Femur (tissue), 1 donor: ENCODE data around the gene GJB3.
A peak's percentile ranks its signal among the peaks of the same experiment; 100 is the strongest.
"Not testable (repeated sequence)": the region's sequence is repeated elsewhere in the genome, so short reads cannot be mapped to it uniquely, and the experiment has no call there.

Experiments used
- DNase-seq: peaks from one replicate; pipeline ENCODE4 v3.0.0-alpha.2; 2017

Gene GJB3

DNA sequence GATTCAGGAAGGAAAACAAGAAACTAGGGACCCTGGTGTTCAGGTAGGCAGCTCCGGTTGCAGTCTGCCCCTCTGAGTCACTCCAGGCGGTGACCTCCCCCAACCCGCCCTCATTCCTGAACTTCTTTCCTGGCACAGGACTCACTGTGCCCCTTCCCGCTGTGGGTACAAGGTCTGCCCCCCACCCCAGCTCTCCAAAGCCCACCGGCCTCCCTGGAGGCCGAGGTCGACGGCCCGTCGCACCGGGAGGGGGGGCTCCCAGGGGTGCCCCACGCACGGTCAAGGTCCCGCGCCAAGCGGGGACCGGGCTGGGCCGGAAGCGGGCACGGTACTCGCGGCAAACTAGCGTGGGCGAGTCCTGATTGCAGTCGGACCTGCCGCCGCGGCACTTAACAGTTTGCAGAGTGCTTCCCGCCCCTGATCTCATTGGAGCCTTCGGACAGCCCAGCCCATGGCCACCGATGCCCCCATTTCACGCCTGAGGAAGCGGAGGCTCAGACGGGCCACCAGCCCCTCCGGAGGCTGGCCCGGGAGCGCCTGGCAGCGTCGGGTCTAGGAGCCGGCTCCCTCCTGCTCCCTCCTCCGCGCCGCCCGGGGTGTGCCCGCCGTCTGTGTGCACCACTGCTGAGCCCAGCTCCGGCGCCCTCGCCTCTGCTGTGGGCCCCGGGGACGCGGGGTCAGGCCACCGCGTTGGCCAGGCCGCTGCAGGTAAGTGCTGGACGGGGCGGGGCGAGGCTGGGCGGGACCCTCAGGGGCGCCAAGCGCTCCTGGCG lies at the start of gene GJB3:
GJB3 (plus strand) TSS at position 144 of the 773 bp plus-strand sequence. CDS start 3,549 bp downstream, outside the sequence.
- no peak for DNase-seq

DNA sequence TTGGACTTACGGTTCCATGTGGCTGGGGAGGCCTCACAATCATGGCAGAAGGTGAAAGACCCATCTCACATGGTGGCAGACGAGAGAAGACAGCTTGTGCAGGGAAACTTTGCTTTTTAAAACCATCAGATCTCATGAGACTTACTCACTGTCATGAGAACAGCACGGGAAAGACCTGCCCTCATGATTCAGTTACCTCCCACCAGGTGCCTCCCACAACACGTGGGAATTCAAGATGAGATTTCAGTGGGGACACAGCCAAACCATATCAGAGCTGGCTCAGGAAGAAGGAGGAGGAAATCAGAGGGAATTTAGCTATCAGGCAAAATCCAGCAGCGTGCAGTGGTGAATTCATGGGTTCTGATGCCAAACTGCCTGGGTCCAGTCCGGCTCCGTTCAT lies 48.2 kb upstream of the GJB3 start:
- not testable (repeated sequence) for DNase-seq

DNA sequence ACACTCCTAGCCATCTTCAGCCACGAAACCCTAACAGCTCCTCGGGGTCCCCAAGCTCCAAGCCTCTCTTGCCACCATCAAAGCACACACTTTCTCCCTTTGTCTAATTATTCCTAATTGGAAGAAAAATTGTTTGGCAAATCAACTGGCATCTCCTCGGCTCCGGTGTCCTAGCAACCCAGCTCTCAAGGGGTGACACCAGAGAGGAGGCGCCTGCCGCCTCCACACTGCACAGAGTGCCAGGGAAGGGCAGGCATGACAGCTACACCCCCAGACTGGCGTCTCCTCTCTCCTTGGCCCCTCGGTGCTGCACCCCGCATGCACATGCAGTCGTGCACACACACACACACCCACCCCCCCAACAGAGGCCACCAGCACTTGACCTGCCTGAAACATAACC lies 44.3 kb upstream of the GJB3 start:
- DNase-seq, result no peak

GRCh38 chr1:34737236-34737635 lies 43.8 kb upstream of the GJB3 start:
- not testable (repeated sequence) for DNase-seq

GRCh38 chr1:34739613-34740012 lies 41.4 kb upstream of the GJB3 start:
- DNase-seq, result no peak

DNA sequence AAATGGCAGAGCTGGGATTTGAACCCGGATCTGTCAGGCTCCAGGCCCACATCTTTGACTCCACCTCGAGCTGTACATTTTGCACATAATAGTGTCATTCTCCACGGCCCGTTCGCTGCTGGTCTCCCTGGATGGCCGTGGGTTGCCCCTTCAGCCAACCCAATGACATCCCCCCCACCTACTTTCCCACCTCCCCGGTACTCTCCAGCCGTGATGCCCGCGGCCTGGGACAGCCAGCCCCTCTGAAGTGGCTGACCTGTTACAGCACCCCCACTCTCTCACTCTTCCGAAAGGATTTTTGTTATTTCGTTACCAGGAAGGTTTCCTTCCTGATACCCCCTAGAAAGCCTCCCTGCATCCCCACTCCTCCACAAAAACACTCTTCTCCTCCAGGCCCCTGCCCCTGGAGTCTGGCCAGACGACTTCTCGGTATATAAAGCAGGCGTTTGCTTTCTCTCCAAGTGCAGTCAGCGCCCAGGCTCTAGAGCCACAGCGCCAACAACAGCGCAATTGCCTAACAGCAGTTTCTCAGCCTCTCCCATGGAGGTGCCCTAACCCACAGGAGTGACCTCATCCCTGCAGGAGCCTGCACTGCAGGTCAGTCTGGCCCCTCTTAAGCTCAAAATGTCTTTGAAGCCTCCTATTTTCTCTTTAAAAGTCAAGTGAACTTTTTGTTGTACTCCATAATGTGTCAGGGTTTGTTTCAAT lies 40.7 kb upstream of the GJB3 start:
- DNase-seq, result no peak

DNA sequence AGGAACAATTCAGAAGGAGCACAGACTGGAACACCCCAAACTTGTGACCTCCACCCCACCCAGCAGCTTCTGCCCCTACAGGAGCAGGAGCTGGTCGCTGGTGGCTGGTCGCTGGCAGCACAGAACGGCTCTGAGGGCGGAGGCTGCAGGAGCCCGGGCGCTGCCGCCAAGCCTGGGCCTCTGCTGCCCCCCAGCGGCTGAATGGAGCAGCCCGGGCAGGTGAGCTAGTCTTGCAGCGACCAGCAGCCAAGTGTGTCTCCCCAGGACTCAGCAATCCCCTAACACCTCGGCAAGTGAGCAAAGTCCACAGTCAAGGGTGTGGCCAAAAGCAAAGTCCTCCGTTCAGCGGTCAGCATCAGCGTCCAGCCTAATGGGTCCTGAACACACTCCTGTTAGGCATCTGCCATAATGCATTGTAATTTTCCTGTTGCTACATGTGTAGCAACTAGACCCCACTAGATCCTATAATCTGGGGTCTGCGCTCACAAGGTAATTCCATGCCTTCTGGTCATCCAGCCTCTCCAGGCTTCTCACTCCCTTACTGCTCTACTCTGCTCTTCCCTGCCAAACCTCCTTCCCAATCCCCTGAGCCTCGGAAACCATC lies 38.2 kb upstream of the GJB3 start:
- peak; percentile 79 for DNase-seq

DNA sequence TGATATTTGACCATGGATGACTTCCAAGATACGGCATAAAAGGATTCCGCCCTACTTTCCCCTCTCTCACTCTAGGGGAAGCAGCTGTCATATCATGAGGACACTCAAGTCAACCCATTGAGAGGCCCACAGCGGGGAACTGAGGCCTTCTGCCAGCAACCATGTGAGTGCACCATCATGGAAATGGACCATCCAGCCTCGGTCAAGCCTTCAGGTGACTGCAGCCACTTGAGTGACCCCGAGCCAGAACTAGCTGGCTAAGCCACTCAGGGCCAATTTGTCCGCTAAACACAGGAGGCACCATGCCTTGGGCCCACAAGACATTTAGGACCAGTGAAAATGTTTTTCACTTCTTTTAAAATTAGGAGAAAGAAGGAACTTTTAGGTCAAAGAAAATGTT lies 37.2 kb upstream of the GJB3 start:
- no peak for DNase-seq

DNA sequence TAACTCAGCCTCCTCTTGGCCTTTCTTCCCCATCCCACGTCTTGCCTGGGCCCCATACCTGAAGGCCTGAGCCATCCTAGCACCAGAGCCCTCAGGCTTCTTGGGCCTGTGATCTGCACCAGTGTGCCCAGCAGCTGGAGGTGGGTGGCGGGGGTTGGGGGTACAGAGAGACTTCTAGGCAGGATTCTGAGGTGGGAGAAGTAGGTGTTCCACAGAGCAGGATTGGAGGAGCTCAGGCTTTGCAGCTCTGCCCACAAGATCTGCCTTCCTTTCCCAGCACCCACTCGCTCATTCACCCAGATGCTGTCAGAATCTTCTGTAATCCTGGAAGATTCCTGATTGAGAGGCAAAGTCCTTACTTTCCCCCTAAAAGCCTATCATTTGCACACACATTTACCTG lies 36.2 kb upstream of the GJB3 start:
- DNase-seq, result no peak

DNA sequence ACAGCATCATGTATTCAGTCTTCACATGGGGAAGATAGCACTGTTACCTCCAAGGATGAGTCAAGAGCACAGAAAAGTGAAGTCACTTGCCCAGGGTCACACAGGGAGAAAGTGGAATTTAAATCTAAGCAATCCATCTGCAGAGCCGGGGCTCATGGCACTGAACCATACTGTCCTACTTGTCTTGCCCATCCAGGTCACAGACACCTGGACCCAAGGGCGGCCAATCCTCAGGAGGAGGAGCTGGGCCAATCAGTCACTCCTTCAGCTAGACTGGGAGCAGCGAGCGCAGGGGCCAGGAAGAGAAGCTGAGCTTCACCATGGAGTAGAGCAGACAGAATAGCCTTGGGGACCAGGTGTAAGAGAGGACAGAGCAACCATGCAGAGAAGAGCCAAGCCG lies 35.3 kb upstream of the GJB3 start:
- no peak for DNase-seq

GRCh38 chr1:34746101-34746500 lies 34.9 kb upstream of the GJB3 start:
- DNase-seq, result no peak

DNA sequence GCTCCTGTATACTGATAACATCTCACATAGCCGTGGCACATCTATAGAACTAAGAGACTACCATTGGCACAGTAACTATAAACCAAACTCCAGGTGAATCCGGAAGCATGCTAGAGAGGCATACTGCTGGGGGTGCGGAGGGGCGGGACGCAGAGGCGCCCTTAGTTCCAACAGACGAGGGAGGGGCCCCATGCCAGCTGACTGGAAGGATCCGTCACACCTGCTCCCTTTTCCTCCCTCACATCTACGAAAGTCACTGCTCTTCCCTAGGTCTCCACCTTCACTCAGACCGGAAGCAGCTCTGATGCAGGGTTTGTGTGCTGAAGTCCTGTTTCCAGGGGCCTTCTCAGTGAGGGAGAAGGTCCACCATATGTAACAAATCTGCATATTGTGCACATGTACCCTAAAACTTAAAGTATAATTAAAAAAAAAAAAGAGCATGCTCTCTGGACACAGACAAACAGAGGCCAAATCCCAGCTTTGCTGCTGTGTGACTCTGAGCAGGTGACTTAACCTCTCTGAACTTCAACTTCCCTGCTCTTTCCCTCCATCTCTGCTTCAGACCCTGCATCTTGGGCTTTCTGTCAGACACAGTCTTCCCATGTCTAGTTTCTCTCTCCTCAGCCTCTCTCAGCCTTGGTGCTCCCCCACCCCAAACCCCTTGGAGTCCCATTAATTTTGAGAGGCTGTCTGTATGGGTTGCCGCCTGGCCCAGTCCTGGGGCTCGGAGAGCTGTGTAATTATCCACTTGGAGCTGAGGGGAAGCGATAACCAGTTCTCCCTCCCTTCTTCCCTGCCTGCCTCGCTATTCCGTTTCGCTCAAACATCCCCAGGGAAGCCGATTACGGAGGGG lies 34.0 kb upstream of the GJB3 start:
- no peak for DNase-seq

- DNase-seq, result no peak
Measured at GRCh38 chr1:34747638-34747941, 33.4 kb upstream of the GJB3 start.

GRCh38 chr1:34749992-34750391 lies 31.0 kb upstream of the GJB3 start:
- DNase-seq, result no peak

DNA sequence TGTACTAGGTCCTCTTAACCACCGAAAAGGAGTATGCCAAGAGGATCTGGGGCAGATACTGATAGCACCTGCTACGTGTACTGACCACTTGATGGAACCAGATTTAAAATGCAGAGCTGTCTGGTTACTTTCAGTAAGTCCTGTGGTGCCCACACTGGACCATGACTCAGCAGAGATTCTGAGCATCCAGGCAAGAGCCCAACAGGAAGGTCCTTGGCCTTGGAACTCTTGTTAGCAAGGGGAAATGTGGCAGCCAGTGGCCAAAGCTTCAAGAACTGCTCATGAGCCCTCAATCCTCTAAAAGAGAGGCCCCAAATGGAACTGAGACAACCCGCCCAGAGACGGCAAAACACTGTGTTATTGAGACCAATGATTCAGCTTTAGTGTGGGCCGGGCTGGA lies 30.4 kb upstream of the GJB3 start:
- no peak for DNase-seq

- no peak for DNase-seq
Measured at GRCh38 chr1:34753163-34753562, 27.9 kb upstream of the GJB3 start.

DNA sequence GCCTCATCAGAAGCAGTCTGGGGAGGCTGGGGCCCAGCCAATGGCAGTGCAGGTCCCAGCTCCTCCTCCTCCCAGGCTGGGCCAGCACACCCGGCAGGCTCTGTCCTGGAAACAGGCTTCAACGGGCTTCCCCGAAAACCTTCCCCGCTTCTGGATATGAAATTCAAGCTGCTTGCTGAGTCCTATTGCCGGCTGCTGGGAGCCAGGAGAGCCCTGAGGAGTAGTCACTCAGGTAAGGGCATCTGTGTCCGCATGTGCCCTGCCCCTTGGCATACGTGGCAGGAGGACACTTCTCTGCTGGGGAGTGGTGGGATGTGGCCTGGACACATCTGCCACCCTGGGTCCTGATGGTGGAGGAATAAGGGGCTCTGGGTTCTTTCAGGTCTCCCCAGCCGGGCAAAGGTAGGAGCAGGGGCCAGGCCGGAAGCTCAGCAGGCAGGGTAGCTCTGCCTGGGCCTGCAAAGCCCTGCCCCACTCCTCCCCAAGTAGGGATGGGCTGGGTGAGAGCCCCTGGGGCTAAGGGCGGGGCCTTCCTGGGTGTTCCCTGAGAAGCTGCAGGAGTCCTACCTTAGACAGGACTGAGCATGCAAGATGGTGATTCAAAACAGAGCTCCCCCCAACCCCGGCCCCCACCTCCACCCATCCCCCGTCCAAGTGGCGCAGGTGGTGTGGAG lies 25.9 kb upstream of the GJB3 start, which contains the start of gene GJB5:
GJB5 (plus strand) TSS at position 84 of the 674 bp plus-strand sequence. CDS start 2,284 bp downstream, outside the sequence.
- DNase-seq, result no peak

DNA sequence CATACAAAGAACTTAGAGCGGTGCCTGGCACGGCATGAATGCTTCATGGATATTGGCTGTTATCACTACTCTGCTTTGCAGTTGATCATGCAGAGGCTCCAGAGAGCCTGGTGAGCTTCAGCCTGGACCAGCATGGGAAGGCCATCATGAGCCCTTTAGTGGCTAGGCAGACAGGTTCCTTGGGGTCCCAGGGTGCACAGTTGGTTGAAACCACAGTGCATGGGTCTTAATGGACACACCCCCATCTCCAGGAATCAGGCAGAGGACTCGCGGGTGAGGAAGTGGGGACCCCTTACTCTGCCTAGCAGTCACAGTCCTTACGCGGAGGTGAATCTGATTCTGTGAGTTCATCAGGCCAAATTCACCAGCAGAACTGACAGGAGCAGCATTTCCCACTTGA lies 25.1 kb upstream of the GJB3 start:
- no peak for DNase-seq

- DNase-seq, result no peak
Measured at GRCh38 chr1:34757386-34757785, 23.6 kb upstream of the GJB3 start.

DNA sequence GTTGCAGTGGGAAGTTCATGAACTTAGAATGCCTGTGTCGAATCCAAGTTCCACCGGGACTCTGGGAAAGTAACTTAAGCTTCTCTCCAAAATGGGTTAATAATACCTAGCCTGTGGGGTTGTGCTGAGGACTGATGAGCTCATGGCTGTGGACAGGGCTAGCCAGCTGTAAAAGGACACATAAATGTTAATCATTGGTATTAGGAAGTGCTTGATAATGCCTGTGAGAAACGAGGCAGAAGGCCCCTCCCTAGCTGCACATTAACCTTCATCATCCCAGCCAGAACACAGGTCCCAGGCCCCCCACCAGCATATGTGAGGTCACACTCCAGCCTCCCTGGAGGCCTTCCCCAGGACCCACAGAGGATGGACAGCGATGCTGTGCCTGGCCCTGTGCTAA lies 22.3 kb upstream of the GJB3 start:
- DNase-seq, result no peak

- DNase-seq, result no peak
Measured at GRCh38 chr1:34759503-34760357, 21.3 kb upstream of the GJB3 start, which contains the start of gene GJB4. TSS of gene GJB4 (plus strand) at chr1:34759740. CDS start at chr1:34761255, 1,515 bp downstream.
